ENCODE measurements around the gene ANGPT4.
"Not testable (repeated sequence)": the region's sequence is repeated elsewhere in the genome, so short reads cannot be mapped to it uniquely, and the experiment has no call there.

ANGPT4 gene

DNA sequence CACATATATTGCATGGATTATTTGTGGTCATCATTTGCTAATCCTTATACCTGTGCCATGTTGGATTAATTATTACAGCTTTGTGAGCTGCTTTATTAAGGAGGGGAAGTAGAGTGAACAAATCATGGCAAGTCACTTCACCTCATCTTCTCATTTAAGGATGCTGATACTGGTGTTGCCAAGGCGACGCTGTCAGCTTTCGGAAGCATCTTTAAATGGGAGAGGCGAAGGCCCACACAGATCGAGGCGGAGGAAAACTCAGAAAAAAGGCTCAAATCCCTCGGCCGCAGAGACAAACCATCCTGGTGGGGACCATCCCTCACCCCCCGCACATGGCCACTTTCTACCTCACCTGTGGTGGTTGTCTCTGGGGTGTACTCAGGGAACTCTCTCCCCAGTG is 47.9 kb downstream of the ANGPT4 start:
- H3K4me1 Mint-ChIP-seq, result peaks cover 1% of the 10 kb centered on the region
- peaks cover under 1% of the 10 kb centered on the region for H3K27me3 Mint-ChIP-seq
- no peak overlapping the region for H3K27ac Mint-ChIP-seq
- ATAC-seq (ENCODE audit: low read depth), result no peak
- no peak overlapping the region for H3K4me3 Mint-ChIP-seq
- no peak for DNase-seq (ENCODE audit: low spot score in 2 of 2)
- H3K9me3 Mint-ChIP-seq, result no peaks in the 10 kb centered on the region
- H3K36me3 Mint-ChIP-seq, result no peaks in the 10 kb centered on the region

DNA sequence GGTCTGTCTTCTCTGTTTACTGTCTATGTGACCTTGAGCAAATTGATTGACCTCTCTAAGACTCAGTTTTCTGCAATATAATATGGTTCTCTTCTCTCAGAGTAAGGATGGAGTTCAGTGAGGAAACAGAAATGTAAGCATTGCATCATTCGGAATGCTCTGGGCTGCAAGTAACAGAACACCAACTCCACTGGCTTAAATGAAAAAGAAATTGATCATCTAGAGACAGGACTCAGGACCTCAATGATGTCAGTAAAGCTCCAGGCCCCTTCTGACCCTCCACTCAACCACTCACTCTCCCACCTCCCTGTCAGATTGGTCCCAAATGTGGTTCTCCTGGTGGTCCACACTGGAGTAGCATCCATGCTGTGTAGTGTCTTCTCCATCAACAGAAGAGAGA is 50.7 kb downstream of the ANGPT4 start:
- H3K4me1 Mint-ChIP-seq, result no peaks in the 10 kb centered on the region
- peaks cover 2% of the 10 kb centered on the region for H3K36me3 Mint-ChIP-seq
- no peak overlapping the region for H3K27ac Mint-ChIP-seq
- DNase-seq (ENCODE audit: low spot score in 2 of 2), result no peak
- H3K27me3 Mint-ChIP-seq, result no peaks in the 10 kb centered on the region
- H3K4me3 Mint-ChIP-seq, result no peak overlapping the region
- no peaks in the 10 kb centered on the region for H3K9me3 Mint-ChIP-seq
- ATAC-seq (ENCODE audit: low read depth), result no peak

DNA sequence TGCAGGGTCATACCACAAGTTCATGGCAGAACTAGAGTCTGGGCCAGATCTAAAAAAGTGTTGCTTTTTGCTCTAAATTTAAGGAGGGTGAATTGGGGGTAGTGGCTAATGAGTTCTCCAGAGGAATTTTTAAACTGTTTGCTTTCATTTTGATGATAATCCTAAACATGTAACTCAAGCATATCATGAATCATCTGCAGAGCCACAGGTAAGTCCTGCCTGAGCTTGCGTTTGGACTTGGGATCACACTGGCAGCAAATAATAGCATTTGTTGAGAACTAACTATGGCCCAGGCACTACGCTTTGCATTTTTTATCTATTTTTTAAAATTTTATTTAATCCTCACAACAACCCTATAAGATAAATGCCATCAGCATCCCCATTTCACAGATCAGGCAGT is 55.2 kb downstream of the ANGPT4 start:
- ATAC-seq (ENCODE audit: low read depth) (no peak), DNase-seq (ENCODE audit: low spot score in 2 of 2) (no peak)
- Mint-ChIP-seq H3K9me3 (no peaks in the 10 kb centered on the region), H3K4me1 (peaks cover 3% of the 10 kb centered on the region), H3K4me3 (no peak overlapping the region), H3K36me3 (peaks cover 6% of the 10 kb centered on the region), H3K27me3 (no peaks in the 10 kb centered on the region), H3K27ac (no peak overlapping the region)

DNA sequence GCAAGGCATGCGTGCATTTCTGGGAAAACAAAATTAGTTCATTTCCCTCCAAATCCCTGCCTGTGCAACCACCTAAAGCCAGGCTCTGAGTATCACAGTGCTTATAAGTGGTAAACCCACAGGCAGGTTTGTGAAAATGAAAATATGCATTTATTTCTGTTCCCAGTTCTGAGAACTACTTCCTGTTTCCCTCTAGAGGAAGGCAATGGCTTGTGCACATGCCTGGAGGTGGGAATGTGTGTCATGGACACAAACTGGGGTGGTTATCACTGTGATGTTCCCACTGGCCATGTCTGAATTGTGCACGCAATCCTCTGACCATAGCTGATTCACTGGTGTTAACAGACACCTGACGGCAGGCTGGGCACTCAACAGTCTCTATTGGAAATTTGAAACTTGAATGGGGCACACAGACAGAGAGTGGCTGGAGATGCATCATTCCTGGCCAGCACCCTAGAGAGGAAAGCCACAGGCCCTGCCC is 56.3 kb downstream of the ANGPT4 start:
- peaks cover 3% of the 10 kb centered on the region for H3K4me1 Mint-ChIP-seq
- no peaks in the 10 kb centered on the region for H3K27me3 Mint-ChIP-seq
- ATAC-seq (ENCODE audit: low read depth), result no peak
- no peak overlapping the region for H3K27ac Mint-ChIP-seq
- no peaks in the 10 kb centered on the region for H3K9me3 Mint-ChIP-seq
- no peak for DNase-seq (ENCODE audit: low spot score in 2 of 2)
- H3K4me3 Mint-ChIP-seq, result no peak overlapping the region
- H3K36me3 Mint-ChIP-seq, result peaks cover 6% of the 10 kb centered on the region

DNA sequence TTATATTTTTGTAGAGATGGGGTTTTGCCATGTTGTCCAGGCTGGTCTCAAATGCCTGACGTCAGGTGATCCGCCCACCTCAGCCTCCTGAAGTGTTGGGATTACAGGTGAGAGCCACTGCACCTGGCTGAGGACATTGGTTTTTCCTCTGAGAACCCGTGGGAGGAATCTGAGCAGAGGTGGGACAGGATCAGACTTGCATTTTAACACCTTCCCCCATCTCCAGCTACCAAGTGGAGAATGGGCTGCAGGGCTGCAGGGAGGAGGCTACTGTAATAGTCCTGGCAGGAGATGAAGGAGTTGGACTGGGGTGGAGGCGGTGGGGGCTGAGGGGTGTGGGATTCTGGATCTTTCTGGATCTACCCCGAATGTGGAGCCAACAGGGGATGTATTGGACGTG is 58.1 kb downstream of the ANGPT4 start:
- H3K36me3 Mint-ChIP-seq, result peaks cover 9% of the 10 kb centered on the region
- H3K4me1 Mint-ChIP-seq, result peaks cover 6% of the 10 kb centered on the region
- no peak overlapping the region for H3K4me3 Mint-ChIP-seq
- no peaks in the 10 kb centered on the region for H3K27me3 Mint-ChIP-seq
- H3K9me3 Mint-ChIP-seq, result peaks cover 1% of the 10 kb centered on the region
- DNase-seq (ENCODE audit: low spot score in 2 of 2) (no peak), ATAC-seq (ENCODE audit: low read depth) (no peak)
- H3K27ac Mint-ChIP-seq, result no peak overlapping the region

DNA sequence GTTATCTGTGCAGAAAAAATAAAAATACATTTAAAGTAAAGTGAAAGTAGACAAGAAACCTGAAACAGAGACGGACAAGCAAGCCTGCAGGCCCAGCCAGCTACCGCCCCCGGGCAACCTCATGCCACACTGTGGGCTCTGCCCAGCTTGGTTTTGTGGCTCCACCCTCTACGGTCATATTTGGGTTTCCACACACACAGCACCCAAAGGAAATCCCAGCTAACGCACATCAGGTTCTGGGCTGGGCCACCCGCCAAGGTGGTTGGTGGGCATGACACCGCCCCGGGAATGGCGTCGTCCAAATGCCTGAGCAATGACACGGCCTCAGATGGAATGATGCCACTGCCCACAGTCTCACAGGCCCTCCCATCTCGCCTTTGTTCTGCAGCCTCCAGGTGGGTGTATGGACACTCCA is 59.8 kb downstream of the ANGPT4 start:
- Mint-ChIP-seq H3K27me3 (no peaks in the 10 kb centered on the region), H3K36me3 (peaks cover 10% of the 10 kb centered on the region), H3K27ac (no peak overlapping the region), H3K4me3 (no peak overlapping the region), H3K9me3 (peaks cover 1% of the 10 kb centered on the region), H3K4me1 (peaks cover 9% of the 10 kb centered on the region)
- ATAC-seq (ENCODE audit: low read depth), result no peak
- no peak for DNase-seq (ENCODE audit: low spot score in 2 of 2)

- Mint-ChIP-seq H3K27ac (no peak overlapping the region), H3K27me3 (no peaks in the 10 kb centered on the region), H3K4me3 (no peak overlapping the region), H3K36me3 (peaks cover 12% of the 10 kb centered on the region), H3K9me3 (peaks cover 1% of the 10 kb centered on the region), H3K4me1 (peaks cover 9% of the 10 kb centered on the region)
- ATAC-seq (ENCODE audit: low read depth) (no peak), DNase-seq (ENCODE audit: low spot score in 2 of 2) (no peak)
Measured at GRCh38 chr20:855466-856360, 60.4 kb downstream of the ANGPT4 start.

DNA sequence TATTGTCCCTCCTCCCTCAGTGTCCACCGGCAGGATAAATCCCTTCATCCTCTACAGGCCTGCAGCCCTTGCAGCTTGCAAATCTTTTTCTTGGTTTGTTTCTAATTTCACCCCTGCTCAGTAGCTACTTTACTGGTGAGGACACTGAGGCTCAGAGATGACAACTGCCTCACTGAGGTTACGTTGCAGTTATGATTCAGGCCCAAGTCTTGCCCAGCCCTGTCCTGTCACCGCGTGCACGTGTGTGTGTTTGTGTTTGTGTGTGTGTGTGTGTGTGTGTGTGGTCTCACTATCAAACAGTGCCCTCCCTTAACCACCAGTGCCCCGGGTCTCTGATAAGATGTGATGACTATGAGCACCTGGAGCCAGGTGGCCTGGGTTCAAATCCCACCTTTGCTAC is 61.5 kb downstream of the ANGPT4 start:
- Mint-ChIP-seq H3K4me3 (no peak overlapping the region), H3K27me3 (no peaks in the 10 kb centered on the region), H3K9me3 (peaks cover 1% of the 10 kb centered on the region), H3K27ac (no peak overlapping the region), H3K4me1 (peaks cover 7% of the 10 kb centered on the region), H3K36me3 (peaks cover 12% of the 10 kb centered on the region)
- ATAC-seq (ENCODE audit: low read depth) (no peak), DNase-seq (ENCODE audit: low spot score in 2 of 2) (no peak)

DNA sequence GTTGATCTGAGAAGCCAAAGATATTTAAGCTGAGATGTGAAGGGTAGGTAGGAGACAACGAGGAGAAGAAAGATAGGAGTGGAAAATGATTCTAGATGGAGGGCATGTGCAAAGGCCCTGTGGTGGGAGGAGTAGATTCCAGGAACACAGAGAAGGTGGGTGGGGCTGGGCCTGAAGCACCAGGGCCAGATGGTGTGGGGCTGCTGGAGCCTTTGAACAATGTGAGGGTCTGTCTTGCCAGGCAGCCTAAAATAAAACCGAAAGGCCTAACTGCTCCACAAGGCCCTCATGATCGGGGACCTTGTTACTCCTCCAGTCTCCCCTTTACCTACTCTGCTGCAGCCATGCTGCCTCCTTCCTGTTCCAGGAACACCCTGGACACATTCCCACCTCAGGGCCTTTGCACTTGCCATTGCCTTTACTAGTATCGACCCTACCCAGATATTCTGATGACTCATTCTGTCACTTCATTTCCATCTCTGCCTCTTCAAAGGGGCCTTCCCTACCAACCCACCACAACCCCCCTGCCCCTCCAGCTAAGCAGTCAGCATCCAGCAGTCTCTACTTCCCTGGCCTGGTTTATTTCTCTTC is 62.6 kb downstream of the ANGPT4 start:
- Mint-ChIP-seq H3K36me3 (peaks cover 12% of the 10 kb centered on the region), H3K4me1 (peaks cover 7% of the 10 kb centered on the region), H3K27ac (no peak overlapping the region), H3K4me3 (no peak overlapping the region), H3K27me3 (no peaks in the 10 kb centered on the region), H3K9me3 (peaks cover 1% of the 10 kb centered on the region)
- ATAC-seq (ENCODE audit: low read depth), result no peak
- DNase-seq (ENCODE audit: low spot score in 2 of 2), result no peak

DNA sequence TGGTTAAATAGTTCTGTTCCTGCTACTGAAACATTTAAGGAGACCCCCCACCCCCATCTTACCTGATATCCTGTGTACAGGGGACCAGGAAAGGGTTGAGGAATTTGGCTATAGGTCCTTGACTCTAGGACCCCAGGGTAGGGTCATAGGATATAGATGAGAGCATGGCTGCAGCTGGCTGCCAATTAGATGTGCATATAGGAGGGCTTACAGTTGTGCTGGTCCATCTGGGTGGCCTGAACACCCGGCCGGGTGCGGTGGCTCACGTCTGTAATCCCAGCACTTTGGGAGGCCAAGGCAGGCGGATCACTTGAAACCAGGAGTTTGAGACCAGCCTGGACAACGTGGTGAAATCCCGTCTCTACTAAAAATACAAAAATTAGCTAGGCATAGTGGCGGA is 67.4 kb downstream of the ANGPT4 start:
- not testable (repeated sequence) for H3K4me3 Mint-ChIP-seq; ATAC-seq (ENCODE audit: low read depth); H3K27ac Mint-ChIP-seq; H3K9me3 Mint-ChIP-seq; H3K36me3 Mint-ChIP-seq; DNase-seq (ENCODE audit: low spot score in 2 of 2); H3K27me3 Mint-ChIP-seq
- peaks cover 34% of the 10 kb centered on the region for H3K4me1 Mint-ChIP-seq

DNA sequence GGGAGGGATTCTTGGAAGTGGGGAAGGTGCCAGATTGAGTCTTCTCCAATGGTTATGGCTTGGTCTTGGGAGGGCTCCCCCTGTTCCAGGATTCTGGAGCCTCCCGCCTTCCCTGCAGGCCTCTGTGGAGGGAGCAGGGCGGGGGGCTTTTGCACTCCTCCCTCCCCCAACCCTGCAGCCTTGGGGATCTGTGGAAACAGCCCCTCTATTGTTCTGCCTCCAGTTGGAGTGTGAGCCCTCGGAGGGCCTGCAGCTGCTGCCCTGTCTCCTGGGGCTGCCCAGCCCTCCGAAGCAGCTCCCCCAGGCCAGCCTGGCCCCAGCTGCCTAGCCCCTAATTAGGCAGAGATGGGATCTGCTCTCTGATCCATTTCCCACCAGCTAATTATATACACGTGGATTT is 67.9 kb downstream of the ANGPT4 start:
- Mint-ChIP-seq H3K4me3 (no peak overlapping the region), H3K9me3 (peaks cover under 1% of the 10 kb centered on the region), H3K27ac (no peak overlapping the region), H3K36me3 (peaks cover 7% of the 10 kb centered on the region), H3K4me1 (peaks cover 32% of the 10 kb centered on the region), H3K27me3 (no peaks in the 10 kb centered on the region)
- DNase-seq (ENCODE audit: low spot score in 2 of 2) (no peak), ATAC-seq (ENCODE audit: low read depth) (no peak)

DNA sequence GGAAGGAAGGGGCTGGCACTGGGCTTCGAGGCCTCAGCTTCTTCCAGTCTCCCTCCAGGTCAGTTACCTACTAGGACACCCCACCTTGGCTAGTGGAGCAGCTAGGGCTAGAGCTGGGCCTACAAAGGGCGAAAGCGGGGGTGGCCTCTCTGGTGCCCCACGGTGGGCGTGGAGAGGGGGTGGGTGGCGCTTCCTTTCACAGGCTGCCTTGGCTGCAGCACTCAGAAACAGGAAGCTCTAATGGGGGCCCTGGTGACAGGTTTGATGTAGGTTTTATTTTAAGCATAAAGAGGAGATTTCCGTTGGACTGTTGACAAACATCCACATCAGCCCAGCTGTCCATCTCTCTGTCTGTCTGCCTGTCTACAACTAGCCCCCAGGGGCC is 69.2 kb downstream of the ANGPT4 start:
- H3K4me1 Mint-ChIP-seq, result peaks cover 32% of the 10 kb centered on the region
- DNase-seq (ENCODE audit: low spot score in 2 of 2) (peak; percentile 39), ATAC-seq (ENCODE audit: low read depth) (peak; percentile 55)
- peak overlapping the region; percentile 90 for H3K4me3 Mint-ChIP-seq
- no peaks in the 10 kb centered on the region for H3K27me3 Mint-ChIP-seq
- peaks cover 2% of the 10 kb centered on the region for H3K36me3 Mint-ChIP-seq
- peak overlapping the region; percentile 82 for H3K27ac Mint-ChIP-seq
- no peaks in the 10 kb centered on the region for H3K9me3 Mint-ChIP-seq

- peaks cover 2% of the 10 kb centered on the region for H3K36me3 Mint-ChIP-seq
- H3K4me1 Mint-ChIP-seq, result peaks cover 30% of the 10 kb centered on the region
- DNase-seq (ENCODE audit: low spot score in 2 of 2) (no peak), ATAC-seq (ENCODE audit: low read depth) (no peak)
- peak overlapping the region; percentile 90 for H3K4me3 Mint-ChIP-seq
- H3K27ac Mint-ChIP-seq, result peak overlapping the region; percentile 54
- H3K9me3 Mint-ChIP-seq, result no peaks in the 10 kb centered on the region
- H3K27me3 Mint-ChIP-seq, result no peaks in the 10 kb centered on the region
Measured at GRCh38 chr20:845941-846893, 69.9 kb downstream of the ANGPT4 start.

All from memory B cell (primary cell).